GM18517 (cell line): Measurements from ENCODE around the gene HES3.
"Not testable (repeated sequence)": the region's sequence is repeated elsewhere in the genome, so short reads cannot be mapped to it uniquely, and the experiment has no call there.

Source experiments
- ATAC-seq: cut with Tn5 transposase; IDR thresholded peaks from one replicate; pipeline ENCODE4 v1.9.1; 2021; ENCODE audit warnings: mild to moderate bottlenecking, moderate library complexity; ENCODE audit not compliant: unreplicated experiment

The HES3 gene

GRCh38 chr1:6218375-6219164, 25.4 kb upstream of the HES3 start:
- ATAC-seq: no peak

- ATAC-seq: not testable (repeated sequence)
Observed at GRCh38 chr1:6219641-6220040, 24.3 kb upstream of the HES3 start.

GRCh38 chr1:6220236-6220635, 23.7 kb upstream of the HES3 start:
- ATAC-seq: no peak

GRCh38 chr1:6221210-6221784, 22.7 kb upstream of the HES3 start:
- no peak for ATAC-seq

GRCh38 chr1:6222636-6223035, 21.3 kb upstream of the HES3 start:
- no peak for ATAC-seq

GRCh38 chr1:6223617-6224016, 20.4 kb upstream of the HES3 start:
- no peak for ATAC-seq

- ATAC-seq: no peak
Observed at GRCh38 chr1:6224718-6225117, 19.3 kb upstream of the HES3 start.

- no peak for ATAC-seq
Observed at GRCh38 chr1:6225651-6226050, 18.3 kb upstream of the HES3 start.

- no peak for ATAC-seq
Observed at GRCh38 chr1:6233376-6233775, 10.6 kb upstream of the HES3 start.

- ATAC-seq: no peak
Observed at GRCh38 chr1:6234502-6235295, 9.3 kb upstream of the HES3 start.

- ATAC-seq: no peak
Observed at GRCh38 chr1:6235296-6235677, 8.7 kb upstream of the HES3 start.

- no peak for ATAC-seq
Observed at GRCh38 chr1:6237093-6237492, 6.9 kb upstream of the HES3 start.

- ATAC-seq: no peak
Observed at GRCh38 chr1:6239213-6239752, 4.7 kb upstream of the HES3 start.

- no peak for ATAC-seq
Observed at GRCh38 chr1:6239950-6240768, 3.8 kb upstream of the HES3 start.

- no peak for ATAC-seq
Observed at GRCh38 chr1:6241107-6241886, 2.7 kb upstream of the HES3 start.

GRCh38 chr1:6241887-6242740, 1.9 kb upstream of the HES3 start:
- ATAC-seq: no peak

GRCh38 chr1:6243053-6243834, 735 bp upstream of the HES3 start:
- no peak for ATAC-seq

GRCh38 chr1:6244401-6245049, 546 bp downstream of the HES3 start:
- ATAC-seq: no peak
